ENCODE results near the gene SRCAP.

DNA sequence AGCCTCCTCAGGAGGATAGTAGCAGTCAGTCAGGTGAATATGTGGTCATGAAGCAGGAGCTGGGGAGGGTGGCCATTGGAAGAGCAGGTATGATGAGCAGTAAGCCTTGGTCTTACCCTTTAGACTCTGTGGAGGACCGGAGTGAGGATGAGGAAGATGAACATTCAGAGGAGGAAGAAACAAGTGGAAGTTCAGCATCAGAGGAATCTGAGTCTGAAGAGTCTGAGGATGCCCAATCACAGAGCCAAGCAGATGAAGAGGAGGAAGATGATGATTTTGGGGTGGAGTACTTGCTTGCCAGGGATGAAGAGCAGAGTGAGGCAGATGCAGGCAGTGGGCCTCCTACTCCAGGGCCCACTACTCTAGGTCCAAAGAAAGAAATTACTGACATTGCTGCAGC lies 12.7 kb downstream of the SRCAP start:
- TF ChIP-seq, protein P1, sequence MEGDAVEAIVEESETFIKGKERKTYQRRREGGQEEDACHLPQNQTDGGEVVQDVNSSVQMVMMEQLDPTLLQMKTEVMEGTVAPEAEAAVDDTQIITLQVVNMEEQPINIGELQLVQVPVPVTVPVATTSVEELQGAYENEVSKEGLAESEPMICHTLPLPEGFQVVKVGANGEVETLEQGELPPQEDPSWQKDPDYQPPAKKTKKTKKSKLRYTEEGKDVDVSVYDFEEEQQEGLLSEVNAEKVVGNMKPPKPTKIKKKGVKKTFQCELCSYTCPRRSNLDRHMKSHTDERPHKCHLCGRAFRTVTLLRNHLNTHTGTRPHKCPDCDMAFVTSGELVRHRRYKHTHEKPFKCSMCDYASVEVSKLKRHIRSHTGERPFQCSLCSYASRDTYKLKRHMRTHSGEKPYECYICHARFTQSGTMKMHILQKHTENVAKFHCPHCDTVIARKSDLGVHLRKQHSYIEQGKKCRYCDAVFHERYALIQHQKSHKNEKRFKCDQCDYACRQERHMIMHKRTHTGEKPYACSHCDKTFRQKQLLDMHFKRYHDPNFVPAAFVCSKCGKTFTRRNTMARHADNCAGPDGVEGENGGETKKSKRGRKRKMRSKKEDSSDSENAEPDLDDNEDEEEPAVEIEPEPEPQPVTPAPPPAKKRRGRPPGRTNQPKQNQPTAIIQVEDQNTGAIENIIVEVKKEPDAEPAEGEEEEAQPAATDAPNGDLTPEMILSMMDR (IDR thresholded peaks at IDR 0.05), result no peak
- no peak for TF ChIP-seq POLR2A (IDR thresholded peaks at IDR 0.05)
